GM18505 (cell line): ENCODE measurements around the gene DLG2.
"Not testable (repeated sequence)": the region's sequence is repeated elsewhere in the genome, so short reads cannot be mapped to it uniquely, and the experiment has no call there.

Experiments
- ATAC-seq: cut with Tn5 transposase; IDR thresholded peaks from one replicate; pipeline ENCODE4 v1.9.1; 2021; ENCODE audit not compliant: unreplicated experiment
- POLR2A ChIP-seq: IDR thresholded peaks from 4 replicates; pipeline ENCODE4 v1.6.1; 2011; ENCODE audit warnings: borderline replicate concordance; ENCODE audit not compliant: insufficient read depth, insufficient read length; ENCODE audit errors: extremely low read depth

The DLG2 gene

GRCh38 chr11:83449338-83449913 is 2177.7 kb downstream of the DLG2 start:
- no peak for ATAC-seq
- TF ChIP-seq POLR2A, result no peak

GRCh38 chr11:83448686-83449085 is 2178.5 kb downstream of the DLG2 start:
- no peak for TF ChIP-seq POLR2A
- no peak for ATAC-seq

- not testable (repeated sequence) for ATAC-seq
These were observed 2183.3 kb downstream of the DLG2 start for GRCh38 chr11:83443880-83444279.

GRCh38 chr11:83441601-83442000 is 2185.5 kb downstream of the DLG2 start:
- no peak for ATAC-seq

GRCh38 chr11:83441171-83441570 is 2186.0 kb downstream of the DLG2 start:
- no peak for TF ChIP-seq POLR2A
- ATAC-seq, result no peak

More at GRCh38 chr11:83441601-83442000, 2185.5 kb downstream of the DLG2 start:
- no peak for TF ChIP-seq POLR2A

- no peak for TF ChIP-seq POLR2A
These were observed 2188.7 kb downstream of the DLG2 start for GRCh38 chr11:83438438-83438837.

GRCh38 chr11:83437939-83438338 is 2189.2 kb downstream of the DLG2 start:
- no peak for ATAC-seq
- TF ChIP-seq POLR2A, result no peak

More at GRCh38 chr11:83438438-83438837, 2188.7 kb downstream of the DLG2 start:
- ATAC-seq, result no peak

GRCh38 chr11:83436855-83437254 is 2190.3 kb downstream of the DLG2 start:
- no peak for TF ChIP-seq POLR2A
- no peak for ATAC-seq

GRCh38 chr11:83434812-83435211 is 2192.3 kb downstream of the DLG2 start:
- ATAC-seq, result not testable (repeated sequence)

GRCh38 chr11:83427943-83428342 is 2199.2 kb downstream of the DLG2 start:
- no peak for TF ChIP-seq POLR2A
- ATAC-seq, result no peak

- TF ChIP-seq POLR2A, result no peak
- ATAC-seq, result no peak
These were observed 2199.6 kb downstream of the DLG2 start for GRCh38 chr11:83427501-83427900.

- no peak for ATAC-seq
- TF ChIP-seq POLR2A, result no peak
These were observed 2202.0 kb downstream of the DLG2 start for GRCh38 chr11:83425137-83425466.

GRCh38 chr11:83424376-83425136 is 2202.6 kb downstream of the DLG2 start:
- no peak for TF ChIP-seq POLR2A
- ATAC-seq, result no peak

GRCh38 chr11:83422641-83423040 is 2204.5 kb downstream of the DLG2 start:
- ATAC-seq, result not testable (repeated sequence)
